Measurements from ENCODE around the gene OGDHL. TPM values are rescaled to one million over a fixed set of nuclear protein-coding genes. Genes with fewer than 3 reads are reported as not detected.
"Not testable (repeated sequence)": the region's sequence is repeated elsewhere in the genome, so short reads cannot be mapped to it uniquely, and the experiment has no call there.

OGDHL gene
- total RNA-seq, 1 donor from 2014 or later: 1.9 TPM

DNA sequence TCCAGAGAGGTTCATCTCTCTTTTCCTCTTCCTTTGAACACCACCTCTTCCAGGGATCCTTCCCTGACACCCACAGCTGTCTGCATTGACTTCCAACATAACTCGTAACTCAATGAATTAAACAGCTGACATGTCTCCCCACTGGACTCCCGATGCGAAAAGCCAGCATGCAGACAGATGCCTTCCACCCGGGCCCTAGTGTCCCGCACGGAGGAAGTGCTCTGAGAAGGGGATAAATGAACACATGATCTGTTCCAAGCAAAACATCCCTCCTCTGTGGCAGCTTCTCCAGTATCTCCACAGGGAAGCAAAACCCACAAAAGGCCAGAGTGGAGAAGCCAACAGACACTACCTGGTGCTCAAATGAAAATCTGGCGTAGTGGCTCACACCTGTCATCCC, 28.3 kb downstream of the OGDHL start:
- TF ChIP-seq EZH2 (IDR thresholded peaks at IDR 0.05; ENCODE audit: insufficient read depth, low read length): no peak
- TF ChIP-seq, protein P1, sequence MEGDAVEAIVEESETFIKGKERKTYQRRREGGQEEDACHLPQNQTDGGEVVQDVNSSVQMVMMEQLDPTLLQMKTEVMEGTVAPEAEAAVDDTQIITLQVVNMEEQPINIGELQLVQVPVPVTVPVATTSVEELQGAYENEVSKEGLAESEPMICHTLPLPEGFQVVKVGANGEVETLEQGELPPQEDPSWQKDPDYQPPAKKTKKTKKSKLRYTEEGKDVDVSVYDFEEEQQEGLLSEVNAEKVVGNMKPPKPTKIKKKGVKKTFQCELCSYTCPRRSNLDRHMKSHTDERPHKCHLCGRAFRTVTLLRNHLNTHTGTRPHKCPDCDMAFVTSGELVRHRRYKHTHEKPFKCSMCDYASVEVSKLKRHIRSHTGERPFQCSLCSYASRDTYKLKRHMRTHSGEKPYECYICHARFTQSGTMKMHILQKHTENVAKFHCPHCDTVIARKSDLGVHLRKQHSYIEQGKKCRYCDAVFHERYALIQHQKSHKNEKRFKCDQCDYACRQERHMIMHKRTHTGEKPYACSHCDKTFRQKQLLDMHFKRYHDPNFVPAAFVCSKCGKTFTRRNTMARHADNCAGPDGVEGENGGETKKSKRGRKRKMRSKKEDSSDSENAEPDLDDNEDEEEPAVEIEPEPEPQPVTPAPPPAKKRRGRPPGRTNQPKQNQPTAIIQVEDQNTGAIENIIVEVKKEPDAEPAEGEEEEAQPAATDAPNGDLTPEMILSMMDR (IDR thresholded peaks at IDR 0.05; ENCODE audit: insufficient read depth, low read depth, low read length): no peak
- peaks cover 5% of the 10 kb centered on the region for H3K9me3 Mint-ChIP-seq (ENCODE audit: unreplicated experiment)
- no peaks in the 10 kb centered on the region for H3K4me1 Mint-ChIP-seq (ENCODE audit: low read depth, unreplicated experiment)

DNA sequence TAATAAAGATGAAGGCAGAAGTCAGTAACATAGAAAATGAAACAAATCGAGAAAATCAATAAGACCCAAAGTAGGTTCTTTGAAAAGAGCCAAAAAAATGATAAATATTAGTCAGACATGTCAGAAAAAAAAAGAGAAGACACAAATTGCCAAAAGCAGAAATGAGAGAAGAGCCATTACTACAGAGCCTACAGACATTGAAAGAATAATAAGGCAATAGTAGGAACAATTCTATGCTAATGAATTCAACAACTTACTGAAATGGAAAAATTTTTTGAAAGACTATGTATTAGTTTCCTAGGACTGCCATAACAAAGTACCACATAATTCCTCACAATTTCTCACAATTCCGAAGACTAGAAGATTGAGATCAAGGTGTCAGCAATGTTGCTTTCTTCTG, 35.5 kb downstream of the OGDHL start:
- H2AFZ ChIP-seq (ENCODE audit: low read depth, low read length): no peak overlapping the region
- no peaks in the 10 kb centered on the region for H3K9me3 ChIP-seq (ENCODE audit: insufficient read depth, low read depth, low read length)
- H4K20me1 ChIP-seq (ENCODE audit: insufficient read depth, low read length): no peaks in the 10 kb centered on the region
- H3K27me3 Mint-ChIP-seq (ENCODE audit: low read depth, unreplicated experiment): no peaks in the 10 kb centered on the region
- H3K4me1 ChIP-seq (ENCODE audit: insufficient read depth, low read length): no peaks in the 10 kb centered on the region
- H3K27me3 ChIP-seq (ENCODE audit: insufficient read depth, low read length): no peaks in the 10 kb centered on the region
- H3K27ac ChIP-seq (ENCODE audit: low read depth, low read length): no peak overlapping the region
- H3K36me3 Mint-ChIP-seq (ENCODE audit: low read depth, unreplicated experiment): no peaks in the 10 kb centered on the region
- no peak for DNase-seq (ENCODE audit: low read depth)
- no peak overlapping the region for H3K4me2 ChIP-seq (ENCODE audit: low read length)
- no peaks in the 10 kb centered on the region for H3K79me2 ChIP-seq (ENCODE audit: insufficient read depth, low read length)
- H3K36me3 ChIP-seq (ENCODE audit: insufficient read depth, low read length): no peaks in the 10 kb centered on the region
- H3K4me3 ChIP-seq (ENCODE audit: insufficient read depth, low read depth, low read length): no peak overlapping the region
- TF ChIP-seq, protein P1 (IDR thresholded peaks at IDR 0.05; ENCODE audit: insufficient read depth, low read depth, low read length): no peak
- no peak for TF ChIP-seq EZH2 (IDR thresholded peaks at IDR 0.05; ENCODE audit: insufficient read depth, low read length)
- H3K4me1 Mint-ChIP-seq (ENCODE audit: low read depth, unreplicated experiment): no peaks in the 10 kb centered on the region
- H3K27ac Mint-ChIP-seq (ENCODE audit: unreplicated experiment): no peak overlapping the region
- no peak overlapping the region for H3K4me3 Mint-ChIP-seq (ENCODE audit: unreplicated experiment)
- H3K9ac ChIP-seq (ENCODE audit: low read length): no peak overlapping the region
- peaks cover 16% of the 10 kb centered on the region for H3K9me3 Mint-ChIP-seq (ENCODE audit: unreplicated experiment)
- FAIRE-seq: no peak

More for the DNA sequence above, 28.3 kb downstream of the OGDHL start:
- H3K9me3 ChIP-seq (ENCODE audit: insufficient read depth, low read depth, low read length): no peaks in the 10 kb centered on the region
- H4K20me1 ChIP-seq (ENCODE audit: insufficient read depth, low read length): no peaks in the 10 kb centered on the region
- H3K4me3 ChIP-seq (ENCODE audit: insufficient read depth, low read depth, low read length): no peak overlapping the region
- Mint-ChIP-seq H3K36me3 (ENCODE audit: low read depth, unreplicated experiment) (peaks cover 2% of the 10 kb centered on the region), H3K4me3 (ENCODE audit: unreplicated experiment) (no peak overlapping the region), H3K27ac (ENCODE audit: unreplicated experiment) (no peak overlapping the region), H3K27me3 (ENCODE audit: low read depth, unreplicated experiment) (peaks cover 3% of the 10 kb centered on the region)
- H3K4me2 ChIP-seq (ENCODE audit: low read length): no peak overlapping the region
- no peak overlapping the region for H3K27ac ChIP-seq (ENCODE audit: low read depth, low read length)
- no peaks in the 10 kb centered on the region for H3K36me3 ChIP-seq (ENCODE audit: insufficient read depth, low read length)
- no peak overlapping the region for H2AFZ ChIP-seq (ENCODE audit: low read depth, low read length)
- no peaks in the 10 kb centered on the region for H3K4me1 ChIP-seq (ENCODE audit: insufficient read depth, low read length)
- no peaks in the 10 kb centered on the region for H3K79me2 ChIP-seq (ENCODE audit: insufficient read depth, low read length)
- DNase-seq (ENCODE audit: low read depth) (no peak), FAIRE-seq (no peak)
- H3K9ac ChIP-seq (ENCODE audit: low read length): no peak overlapping the region
- H3K27me3 ChIP-seq (ENCODE audit: insufficient read depth, low read length): no peaks in the 10 kb centered on the region

DNA sequence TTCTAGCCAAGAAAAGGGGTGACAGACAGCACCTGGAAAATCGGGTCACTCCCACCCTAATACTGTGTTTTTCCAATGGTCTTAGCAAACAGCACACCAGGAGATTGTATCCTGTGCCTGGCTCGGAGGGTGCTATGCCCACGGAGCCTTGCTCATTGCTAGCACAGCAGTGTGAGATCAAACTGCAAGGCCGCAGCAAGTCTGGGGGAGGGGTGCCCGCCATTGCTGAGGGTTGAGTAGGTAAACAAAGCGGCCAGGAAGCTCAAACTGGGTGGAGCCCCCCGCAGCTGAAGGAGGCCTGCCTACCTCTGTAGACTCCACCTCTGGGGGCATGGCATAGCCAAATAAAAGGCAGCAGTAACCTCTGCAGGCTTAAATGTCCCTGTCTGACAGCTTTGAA, 47.0 kb downstream of the OGDHL start:
- H3K4me3 Mint-ChIP-seq (ENCODE audit: unreplicated experiment); H3K36me3 ChIP-seq (ENCODE audit: insufficient read depth, low read length); H3K4me1 Mint-ChIP-seq (ENCODE audit: low read depth, unreplicated experiment); H3K27ac Mint-ChIP-seq (ENCODE audit: unreplicated experiment); H3K27me3 ChIP-seq (ENCODE audit: insufficient read depth, low read length); H4K20me1 ChIP-seq (ENCODE audit: insufficient read depth, low read length); H3K4me3 ChIP-seq (ENCODE audit: insufficient read depth, low read depth, low read length); H3K9me3 ChIP-seq (ENCODE audit: insufficient read depth, low read depth, low read length); H3K27ac ChIP-seq (ENCODE audit: low read depth, low read length); FAIRE-seq; H3K9ac ChIP-seq (ENCODE audit: low read length); H3K79me2 ChIP-seq (ENCODE audit: insufficient read depth, low read length); H3K4me2 ChIP-seq (ENCODE audit: low read length); H3K4me1 ChIP-seq (ENCODE audit: insufficient read depth, low read length); H2AFZ ChIP-seq (ENCODE audit: low read depth, low read length); DNase-seq (ENCODE audit: low read depth); H3K36me3 Mint-ChIP-seq (ENCODE audit: low read depth, unreplicated experiment): not testable (repeated sequence)
- peaks cover 26% of the 10 kb centered on the region for H3K27me3 Mint-ChIP-seq (ENCODE audit: low read depth, unreplicated experiment)
- H3K9me3 Mint-ChIP-seq (ENCODE audit: unreplicated experiment): peaks cover 18% of the 10 kb centered on the region

All from astrocyte (in vitro differentiated cells and primary cell).